Heart left ventricle (tissue), 13 donors: Measurements from ENCODE around the gene RALB.

ENCODE experiments used
- CTCF ChIP-seq, 12 donors: fragments of 200-600 bp; sonication (generic) in 4 of 12; IDR thresholded peaks; one replicate each; pipeline versions ENCODE4 v1.5.0 to v1.8.0; 2018 to 2022; ENCODE audit warnings: antibody characterized with exemption in 12 of 12, mild to moderate bottlenecking in 5 of 12
- POLR2A ChIP-seq, 2 donors: fragments of 450-650 bp; IDR thresholded peaks; one replicate each; pipeline ENCODE4 v1.6.1; 2017; ENCODE audit warnings: antibody characterized with exemption in 2 of 2, mild to moderate bottlenecking in 2 of 2, moderate library complexity in 2 of 2
- donor health status: ischemic (EF 13 %, LVEDD 7.1; RV severe dilation, severe dysfunction).
- donor health status: DM: no; HTN: yes; CAD: no.
- donor health status: DM: no; HTN: no; CAD: no.
- donor health status: ischemic (EF 25% LVEDD 6.9; RV normal size, moderate dysfunction).
- donor health status: ischemic (EF 25% LVEDD 5.7; RV mildly dilated, moderate dysfunction).
- donor health status: ischemic (EF 35%, LVEDD 5.7; RV mildly dilated, moderate dysfunction).
- donor health status: nonischemic (EF 11% LVEDD 7.7; RV severe dilation, severe dysfunction).
- donor health status: DM: yes; HTN: yes; CAD: no.
- donor health status: PGD.
- donor health status: ischemic (EF 29% LVEDD 5.4; RV normal size, mild dysfunction).
- donor health status: nonischemic (EF 23%, LVEDD 6.1; RV moderate dilation, normal function).

DNA sequence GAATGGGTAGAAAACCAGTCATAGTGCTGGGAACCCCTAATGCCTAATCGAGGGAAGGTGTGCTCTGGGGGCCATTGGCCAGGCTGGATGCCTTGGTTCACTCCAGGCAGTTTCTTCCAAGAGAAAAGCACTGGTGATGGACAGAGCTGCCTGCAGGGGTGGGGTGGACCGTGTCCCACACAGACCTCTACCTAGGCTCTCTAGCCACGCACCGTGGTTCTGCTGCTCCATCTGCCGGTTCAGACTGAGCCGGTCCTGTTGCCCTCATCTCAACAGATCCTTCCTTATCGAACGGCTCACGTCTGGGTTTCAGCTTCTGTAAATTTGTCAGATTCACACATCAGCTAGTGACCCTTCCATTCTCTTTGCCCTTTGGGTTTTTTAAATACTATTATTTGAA, 46.4 kb downstream of the RALB start:
- TF ChIP-seq CTCF (IDR thresholded peaks at IDR 0.05) (no peak), POLR2A (IDR thresholded peaks at IDR 0.05) (no peak)
